ENCODE results near the gene ABTB1.

The ABTB1 gene

DNA sequence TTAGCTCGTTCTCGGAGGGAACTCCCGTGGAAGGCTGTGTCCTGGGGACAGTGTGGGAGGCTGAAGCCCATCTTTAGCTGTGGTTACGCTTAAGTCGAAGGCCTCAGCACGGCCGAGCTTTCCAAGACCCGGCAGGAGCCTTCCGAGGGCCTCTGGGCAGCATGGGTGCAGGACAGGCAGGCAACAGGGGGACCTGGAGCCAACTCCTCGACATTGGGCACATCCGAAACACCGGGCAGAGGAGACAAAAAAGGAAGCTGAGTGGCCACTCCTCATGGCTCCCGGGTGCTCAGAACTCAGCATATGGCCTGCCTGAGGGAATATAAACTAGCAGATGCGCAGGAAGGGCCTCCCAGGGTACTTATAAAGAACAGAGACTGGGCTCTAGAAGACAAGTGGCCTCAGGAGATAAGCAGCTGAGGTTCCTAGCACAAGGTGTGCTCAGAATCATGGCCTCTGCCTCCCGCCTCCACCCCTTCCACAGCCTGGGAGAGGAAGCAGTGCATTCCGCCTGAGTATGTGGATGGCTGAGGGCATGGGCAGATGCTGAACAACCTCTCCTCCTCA is 34.1 kb downstream of the ABTB1 start:
- TF ChIP-seq, protein P1, sequence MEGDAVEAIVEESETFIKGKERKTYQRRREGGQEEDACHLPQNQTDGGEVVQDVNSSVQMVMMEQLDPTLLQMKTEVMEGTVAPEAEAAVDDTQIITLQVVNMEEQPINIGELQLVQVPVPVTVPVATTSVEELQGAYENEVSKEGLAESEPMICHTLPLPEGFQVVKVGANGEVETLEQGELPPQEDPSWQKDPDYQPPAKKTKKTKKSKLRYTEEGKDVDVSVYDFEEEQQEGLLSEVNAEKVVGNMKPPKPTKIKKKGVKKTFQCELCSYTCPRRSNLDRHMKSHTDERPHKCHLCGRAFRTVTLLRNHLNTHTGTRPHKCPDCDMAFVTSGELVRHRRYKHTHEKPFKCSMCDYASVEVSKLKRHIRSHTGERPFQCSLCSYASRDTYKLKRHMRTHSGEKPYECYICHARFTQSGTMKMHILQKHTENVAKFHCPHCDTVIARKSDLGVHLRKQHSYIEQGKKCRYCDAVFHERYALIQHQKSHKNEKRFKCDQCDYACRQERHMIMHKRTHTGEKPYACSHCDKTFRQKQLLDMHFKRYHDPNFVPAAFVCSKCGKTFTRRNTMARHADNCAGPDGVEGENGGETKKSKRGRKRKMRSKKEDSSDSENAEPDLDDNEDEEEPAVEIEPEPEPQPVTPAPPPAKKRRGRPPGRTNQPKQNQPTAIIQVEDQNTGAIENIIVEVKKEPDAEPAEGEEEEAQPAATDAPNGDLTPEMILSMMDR (IDR thresholded peaks at IDR 0.05; ENCODE audit: insufficient read depth, low read depth, low read length, missing control alignments) = no peak

DNA sequence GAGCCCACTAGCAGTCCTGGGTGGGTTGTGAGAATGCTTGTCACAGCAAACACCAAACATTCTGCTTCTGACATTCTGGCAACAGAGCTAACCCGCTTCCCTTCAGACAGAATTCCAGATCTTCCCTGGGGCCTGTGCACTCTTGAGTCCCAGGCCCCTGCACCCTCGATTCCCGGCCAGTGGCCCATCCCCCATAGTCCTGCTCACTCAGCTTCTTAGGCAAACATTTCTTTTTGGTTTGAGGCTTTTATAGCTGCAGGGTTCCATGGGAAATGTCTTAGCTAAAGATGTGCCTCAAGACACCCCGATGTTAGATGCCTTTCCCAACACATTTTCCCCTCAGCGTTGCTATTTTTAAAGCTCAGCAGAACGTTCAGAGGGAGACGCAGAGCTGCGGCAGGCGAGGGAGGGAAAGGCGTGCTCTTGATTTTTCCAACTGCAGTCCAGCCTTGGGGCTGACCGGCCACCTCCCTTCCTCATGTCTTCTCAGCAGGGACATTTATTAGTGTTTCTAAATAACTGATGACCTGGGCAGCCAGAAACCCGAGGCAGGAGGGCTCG is 35.2 kb downstream of the ABTB1 start:
- no peak for DNase-seq (ENCODE audit: low read depth)
- no peak overlapping the region for H3K4me3 ChIP-seq (ENCODE audit: low read depth, low read length)
- TF ChIP-seq, protein P1 (IDR thresholded peaks at IDR 0.05; ENCODE audit: insufficient read depth, low read depth, low read length, missing control alignments) = no peak

More for the DNA sequence above, 34.1 kb downstream of the ABTB1 start:
- DNase-seq (ENCODE audit: low read depth) = no peak
- H3K4me3 ChIP-seq (ENCODE audit: low read depth, low read length) = no peak overlapping the region

DNA sequence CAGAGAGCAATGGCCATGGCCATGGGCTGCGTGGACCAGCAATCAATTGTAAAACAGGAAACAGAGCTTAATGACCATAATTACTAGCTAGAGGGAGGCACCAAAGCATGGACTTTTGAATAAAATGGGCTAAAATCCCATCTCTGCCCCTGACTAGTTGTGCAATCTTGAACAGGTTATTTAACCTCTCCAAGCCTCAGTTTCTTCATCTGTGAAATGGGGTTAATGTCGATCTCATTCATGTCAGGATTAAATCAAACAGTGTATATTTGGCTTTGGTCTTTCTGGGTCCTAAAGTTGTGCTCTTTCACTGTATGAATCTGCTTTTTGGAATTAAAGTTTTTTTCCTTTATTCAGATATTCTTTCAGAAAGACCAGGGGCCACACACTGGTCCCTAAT is 36.1 kb downstream of the ABTB1 start:
- H3K4me3 ChIP-seq (ENCODE audit: low read depth, low read length) = no peak overlapping the region
- DNase-seq (ENCODE audit: low read depth) = no peak
- TF ChIP-seq, protein P1 (IDR thresholded peaks at IDR 0.05; ENCODE audit: insufficient read depth, low read depth, low read length, missing control alignments) = no peak

DNA sequence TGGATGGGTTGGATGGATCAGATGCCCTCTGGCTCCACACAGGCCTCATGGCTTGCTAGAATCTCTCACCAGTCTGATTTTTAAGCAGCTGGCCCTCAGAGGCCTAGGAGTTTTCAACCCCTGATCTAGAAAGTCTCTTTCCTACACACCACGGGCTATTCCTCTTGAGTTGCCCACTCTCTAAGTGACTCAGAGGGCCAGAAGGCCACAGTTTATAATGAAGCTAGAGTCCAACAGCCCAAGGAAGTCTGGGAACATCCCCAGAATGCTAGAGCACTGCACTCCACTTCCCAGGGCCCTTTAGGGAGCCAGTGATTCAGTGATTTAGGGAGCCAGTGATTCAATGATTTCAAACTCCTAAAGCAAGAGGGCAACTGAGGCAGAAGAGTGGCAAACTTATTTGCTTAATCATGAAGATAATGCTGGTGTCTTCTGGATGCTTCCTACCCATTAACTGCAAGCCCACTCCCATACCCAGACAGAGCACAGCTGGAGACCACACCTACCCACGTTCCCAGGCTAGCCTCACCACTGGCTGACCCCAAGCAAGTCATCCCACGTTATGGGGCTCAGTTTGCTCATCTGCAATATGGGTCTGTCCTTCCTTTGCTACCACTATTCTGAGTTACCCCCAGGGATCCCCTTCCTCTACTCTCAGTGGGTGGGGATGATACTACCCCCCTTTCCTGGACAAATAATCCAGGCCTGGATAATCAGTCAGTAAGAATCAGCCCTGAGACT is 36.7 kb downstream of the ABTB1 start:
- TF ChIP-seq, protein P1 (IDR thresholded peaks at IDR 0.05; ENCODE audit: insufficient read depth, low read depth, low read length, missing control alignments) = no peak
- no peak for DNase-seq (ENCODE audit: low read depth)
- H3K4me3 ChIP-seq (ENCODE audit: low read depth, low read length) = no peak overlapping the region

DNA sequence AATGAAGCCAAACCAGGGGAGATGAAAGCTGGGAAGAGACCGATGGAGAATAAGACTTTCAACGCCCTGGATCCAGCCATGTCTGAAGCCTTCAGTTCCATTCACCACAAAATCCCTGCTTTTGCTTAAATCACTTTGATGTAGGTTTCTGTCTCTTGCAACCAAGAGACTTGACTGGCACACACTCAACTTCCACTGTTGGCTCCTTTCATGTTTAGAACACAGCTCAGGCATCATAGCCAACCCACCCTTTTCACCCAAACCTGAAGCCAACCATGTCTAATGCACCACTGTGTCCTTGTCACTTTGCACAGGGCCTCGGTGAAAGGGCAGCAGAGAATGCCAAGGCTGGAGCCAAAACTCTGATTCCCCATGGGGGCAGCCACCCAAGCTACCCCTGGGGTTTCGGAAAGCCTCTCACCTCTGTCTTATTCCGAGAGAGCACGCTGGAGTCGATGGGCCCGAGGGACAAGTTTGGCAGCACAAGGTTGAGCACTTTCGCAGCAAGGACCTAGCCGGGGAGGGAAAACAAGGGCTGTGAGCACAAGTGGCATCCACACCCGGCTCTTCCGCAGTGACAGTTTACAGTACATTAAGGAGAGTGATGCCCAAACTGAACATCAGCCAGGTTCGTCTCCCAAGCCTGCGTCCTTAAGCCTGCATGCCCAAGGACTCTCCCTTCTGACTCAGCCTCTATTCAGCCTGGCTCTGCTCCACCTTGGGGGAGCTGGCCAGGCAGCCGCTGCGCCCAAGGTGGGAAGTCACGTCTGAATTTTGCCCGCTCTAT is 37.6 kb downstream of the ABTB1 start:
- no peak overlapping the region for H3K4me3 ChIP-seq (ENCODE audit: low read depth, low read length)
- no peak for DNase-seq (ENCODE audit: low read depth)
- TF ChIP-seq, protein P1 (IDR thresholded peaks at IDR 0.05; ENCODE audit: insufficient read depth, low read depth, low read length, missing control alignments) = no peak

DNA sequence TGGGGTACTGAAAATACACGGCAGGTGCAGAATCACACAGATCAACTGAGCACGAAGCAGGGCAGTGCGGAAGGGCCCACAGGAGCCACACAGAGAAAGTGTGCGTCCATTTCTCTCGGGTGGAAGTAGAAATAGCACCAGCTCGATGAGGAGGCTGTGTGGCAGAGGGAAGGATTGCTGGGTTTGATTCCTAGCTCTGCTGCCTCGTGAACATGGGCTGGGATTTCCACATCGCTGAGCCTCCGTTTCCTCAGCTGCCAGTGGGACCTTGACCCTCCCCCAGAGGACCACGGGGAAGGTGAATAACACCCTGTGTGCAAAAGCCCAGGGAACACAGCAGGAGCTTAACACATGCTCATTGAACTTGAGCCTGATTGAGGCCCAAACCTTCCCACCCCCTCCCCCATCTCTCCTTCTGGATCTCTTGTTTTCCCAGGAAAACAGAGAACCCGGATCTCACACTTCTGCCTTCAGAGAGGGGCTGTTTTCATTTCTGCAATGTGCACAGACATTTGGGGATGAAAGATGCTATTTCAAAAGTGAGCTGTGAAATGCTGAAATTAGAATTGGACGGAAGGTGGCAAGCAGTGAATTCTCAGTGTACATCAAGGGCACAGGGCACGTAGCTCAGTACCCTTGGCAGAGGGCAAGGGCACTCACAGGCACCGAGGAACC is 38.4 kb downstream of the ABTB1 start:
- DNase-seq (ENCODE audit: low read depth) = no peak
- H3K4me3 ChIP-seq (ENCODE audit: low read depth, low read length) = no peak overlapping the region
- TF ChIP-seq, protein P1 (IDR thresholded peaks at IDR 0.05; ENCODE audit: insufficient read depth, low read depth, low read length, missing control alignments) = no peak

Data from GM12865 (cell line).